HEK293 (cell line): ENCODE data around the gene C2CD2L.

Experiments
- CTCF ChIA-PET: fragments of 350-600 bp; formaldehyde crosslinking; extraction: SDS; loops from one replicate; lab custom pipeline; 2021; ENCODE audit warnings: antibody characterized with exemption; lab: Yijun Ruan, JAX
- POLR2A ChIA-PET: fragments of 300-600 bp; formaldehyde crosslinking; extraction: SDS; loops from one replicate; lab custom pipeline; 2020; ENCODE audit warnings: antibody characterized with exemption, inconsistent platforms; lab: Yijun Ruan, JAX
- H3K27ac ChIP-seq: fragments of 200-500 bp; sonication (Bioruptor generic); 2 replicates; pipeline ENCODE4 v1.5.1; 2014; ENCODE audit warnings: low read depth, low read length, control low read depth, inconsistent platforms; ENCODE audit errors: extremely low read depth
- H3K36me3 ChIP-seq, 2 experiments: fragments of 200-500 bp in 1 of 2; sonication (Bioruptor generic) in 1 of 2; 1 replicate in 1 of 2; 2 replicates in 1 of 2; pipeline ENCODE4 v1.5.1; 2014 to 2017; ENCODE audit warnings: inconsistent platforms in 2 of 2, low read length in 2 of 2; ENCODE audit not compliant: control insufficient read depth in 2 of 2, insufficient read depth in 1 of 2
- H3K4me1 ChIP-seq: fragments of 200-500 bp; sonication (Bioruptor generic); 2 replicates; pipeline ENCODE4 v1.5.1; 2014; ENCODE audit warnings: mild to moderate bottlenecking, low read length, inconsistent platforms; ENCODE audit not compliant: control insufficient read depth, insufficient read depth
- H3K4me3 ChIP-seq: 2 replicates; pipeline ENCODE4 v1.5.1; 2011; ENCODE audit warnings: low read depth, mild to moderate bottlenecking, control low read depth, low read length, moderate library complexity
- H3K9me3 ChIP-seq: fragments of 200-500 bp; sonication (Bioruptor generic); 2 replicates; pipeline ENCODE4 v1.5.1; 2014; ENCODE audit warnings: low read depth, low read length, inconsistent platforms; ENCODE audit not compliant: control insufficient read depth, insufficient read depth
- BCL11A ChIP-seq: fragments of 450-650 bp; formaldehyde crosslinking; IDR thresholded peaks from 2 replicates; pipeline ENCODE4 v1.5.1; 2016; ENCODE audit warnings: low read depth, missing biosample characterization, missing genetic modification characterization
- HOXD13 ChIP-seq: sonication (generic); formaldehyde crosslinking; IDR thresholded peaks from 2 replicates; pipeline ENCODE4 v1.8.0; 2022; ENCODE audit warnings: missing genetic modification reagents, borderline replicate concordance
- OSR2 ChIP-seq: fragments of 450-650 bp; formaldehyde crosslinking; IDR thresholded peaks from 2 replicates; pipeline ENCODE4 v1.5.1; 2016; ENCODE audit warnings: missing biosample characterization, missing genetic modification characterization
- PRDM1 ChIP-seq: fragments of 450-650 bp; formaldehyde crosslinking; IDR thresholded peaks from 2 replicates; pipeline ENCODE4; 2016; ENCODE audit warnings: missing biosample characterization, missing genetic modification characterization
- SCRT1 ChIP-seq: fragments of 450-650 bp; formaldehyde crosslinking; IDR thresholded peaks from 2 replicates; pipeline ENCODE4 v1.5.1; 2016; ENCODE audit warnings: missing biosample characterization, missing genetic modification characterization, borderline replicate concordance
- SCRT2 ChIP-seq: fragments of 450-650 bp; formaldehyde crosslinking; IDR thresholded peaks from 2 replicates; pipeline ENCODE4 v1.5.1; 2016; ENCODE audit warnings: missing biosample characterization, missing genetic modification characterization
- ZBTB20 ChIP-seq: fragments of 450-650 bp; formaldehyde crosslinking; IDR thresholded peaks from 2 replicates; pipeline ENCODE4 v1.5.1; 2016; ENCODE audit warnings: missing biosample characterization, missing genetic modification characterization
- ZEB2 ChIP-seq: fragments of 450-650 bp; formaldehyde crosslinking; IDR thresholded peaks from 2 replicates; pipeline ENCODE4 v1.5.1; 2016; ENCODE audit warnings: missing biosample characterization, missing genetic modification characterization
- ZNF133 ChIP-seq: fragments of 450-650 bp; formaldehyde crosslinking; IDR thresholded peaks from 2 replicates; pipeline ENCODE4 v1.5.1; 2016; ENCODE audit warnings: missing biosample characterization, missing genetic modification characterization
- ZNF292 ChIP-seq: fragments of 450-650 bp; formaldehyde crosslinking; IDR thresholded peaks from 2 replicates; pipeline ENCODE4 v1.5.1; 2016; ENCODE audit warnings: low read depth, missing biosample characterization, missing genetic modification characterization, borderline replicate concordance
- ZNF335 ChIP-seq: fragments of 450-650 bp; formaldehyde crosslinking; conservative IDR thresholded peaks from 2 replicates; pipeline ENCODE4 v1.5.1; 2016; ENCODE audit warnings: missing biosample characterization, missing genetic modification characterization
- ZNF501 ChIP-seq: fragments of 450-650 bp; formaldehyde crosslinking; IDR thresholded peaks from 2 replicates; pipeline ENCODE4 v1.5.1; 2016; ENCODE audit warnings: missing biosample characterization, missing genetic modification characterization
- ZNF571 ChIP-seq: fragments of 450-650 bp; formaldehyde crosslinking; IDR thresholded peaks from 2 replicates; pipeline ENCODE4 v1.5.0; 2017; ENCODE audit warnings: missing biosample characterization, missing genetic modification characterization
- TF ChIP-seq, protein P1 (sequence below): fragments of 450-650 bp; formaldehyde crosslinking; optimal IDR thresholded peaks from 2 replicates; pipeline ENCODE3; 2016; ENCODE audit warnings: missing biosample characterization, mild to moderate bottlenecking, missing genetic modification characterization
- TF ChIP-seq, protein P2 (sequence below): fragments of 450-650 bp; formaldehyde crosslinking; IDR thresholded peaks from 2 replicates; pipeline ENCODE4 v1.5.1; 2016; ENCODE audit warnings: missing biosample characterization, missing genetic modification characterization
- TF ChIP-seq, protein P3 (sequence below): fragments of 450-650 bp; formaldehyde crosslinking; IDR thresholded peaks from 2 replicates; pipeline ENCODE4 v1.5.1; 2016; ENCODE audit warnings: missing biosample characterization, missing genetic modification characterization
- TF ChIP-seq, protein P4 (sequence below): fragments of 450-650 bp; formaldehyde crosslinking; IDR thresholded peaks from 2 replicates; pipeline ENCODE4 v1.5.1; 2016; ENCODE audit warnings: missing biosample characterization, missing genetic modification characterization

C2CD2L gene

DNA sequence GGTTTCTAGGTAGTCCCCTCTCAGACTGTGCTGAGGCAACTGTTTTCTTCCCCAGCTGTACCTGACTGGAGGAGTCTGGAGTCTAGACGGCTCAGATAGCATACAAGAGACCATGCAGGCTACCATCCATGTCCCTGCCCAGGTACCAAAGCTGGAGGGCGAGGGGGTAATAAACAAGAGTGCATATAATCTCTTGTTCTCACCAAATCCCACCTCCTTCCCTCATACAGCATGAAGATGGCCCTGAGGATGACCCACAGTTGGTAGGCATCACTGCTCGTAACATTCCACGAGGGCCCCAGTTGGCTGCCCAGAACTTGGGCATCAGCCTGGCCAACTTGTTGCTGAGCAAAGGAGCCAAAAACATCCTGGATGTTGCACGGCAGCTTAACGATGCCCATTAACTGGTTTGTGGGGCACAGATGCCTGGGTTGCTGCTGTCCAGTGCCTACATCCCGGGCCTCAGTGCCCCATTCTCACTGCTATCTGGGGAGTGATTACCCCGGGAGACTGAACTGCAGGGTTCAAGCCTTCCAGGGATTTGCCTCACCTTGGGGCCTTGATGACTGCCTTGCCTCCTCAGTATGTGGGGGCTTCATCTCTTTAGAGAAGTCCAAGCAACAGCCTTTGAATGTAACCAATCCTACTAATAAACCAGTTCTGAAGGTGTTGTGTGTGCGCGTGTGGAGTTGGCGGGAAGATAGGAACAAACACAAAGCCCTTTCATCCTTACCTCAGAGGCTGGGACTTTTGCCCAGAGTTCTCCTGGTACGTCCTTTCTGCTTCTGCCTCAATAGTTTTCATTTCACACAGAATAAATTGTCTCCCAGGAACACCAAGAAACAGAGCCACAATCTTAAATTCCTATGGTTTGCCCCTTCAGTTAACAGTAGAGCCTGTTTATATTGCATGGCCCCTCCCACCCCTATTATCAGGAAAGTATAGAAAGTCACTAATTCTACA is 14.0 kb upstream of the C2CD2L start:
- Histone ChIP-seq H3K27ac (peak overlapping the region; percentile 82; the same call in 1 of the 2 replicates), H3K4me1 (no peaks in the 10 kb centered on the region), H3K4me3 (peak overlapping the region; percentile 98), H3K36me3 (peaks cover 0 to 75% of the 10 kb centered on the region in 2 experiments; a peak in 1 of 3 replicates), H3K9me3 (no peaks in the 10 kb centered on the region)
- no peak for TF ChIP-seq OSR2 (tag by site-specific recombination)
- TF ChIP-seq ZNF501 (tag by site-specific recombination): 0 out of 2 replicates have a peak, but pooled peaks have one; percentile 14
- TF ChIP-seq, protein P1, sequence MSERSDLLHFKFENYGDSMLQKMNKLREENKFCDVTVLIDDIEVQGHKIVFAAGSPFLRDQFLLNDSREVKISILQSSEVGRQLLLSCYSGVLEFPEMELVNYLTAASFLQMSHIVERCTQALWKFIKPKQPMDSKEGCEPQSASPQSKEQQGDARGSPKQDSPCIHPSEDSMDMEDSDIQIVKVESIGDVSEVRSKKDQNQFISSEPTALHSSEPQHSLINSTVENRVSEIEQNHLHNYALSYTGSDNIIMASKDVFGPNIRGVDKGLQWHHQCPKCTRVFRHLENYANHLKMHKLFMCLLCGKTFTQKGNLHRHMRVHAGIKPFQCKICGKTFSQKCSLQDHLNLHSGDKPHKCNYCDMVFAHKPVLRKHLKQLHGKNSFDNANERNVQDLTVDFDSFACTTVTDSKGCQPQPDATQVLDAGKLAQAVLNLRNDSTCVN (tag by site-specific recombination): no peak
- TF ChIP-seq, protein P2, sequence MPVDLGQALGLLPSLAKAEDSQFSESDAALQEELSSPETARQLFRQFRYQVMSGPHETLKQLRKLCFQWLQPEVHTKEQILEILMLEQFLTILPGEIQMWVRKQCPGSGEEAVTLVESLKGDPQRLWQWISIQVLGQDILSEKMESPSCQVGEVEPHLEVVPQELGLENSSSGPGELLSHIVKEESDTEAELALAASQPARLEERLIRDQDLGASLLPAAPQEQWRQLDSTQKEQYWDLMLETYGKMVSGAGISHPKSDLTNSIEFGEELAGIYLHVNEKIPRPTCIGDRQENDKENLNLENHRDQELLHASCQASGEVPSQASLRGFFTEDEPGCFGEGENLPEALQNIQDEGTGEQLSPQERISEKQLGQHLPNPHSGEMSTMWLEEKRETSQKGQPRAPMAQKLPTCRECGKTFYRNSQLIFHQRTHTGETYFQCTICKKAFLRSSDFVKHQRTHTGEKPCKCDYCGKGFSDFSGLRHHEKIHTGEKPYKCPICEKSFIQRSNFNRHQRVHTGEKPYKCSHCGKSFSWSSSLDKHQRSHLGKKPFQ: peak; percentile 66
- 0 out of 2 replicates have a peak, but pooled peaks have one; percentile 12 for TF ChIP-seq ZEB2 (tag by site-specific recombination)
- TF ChIP-seq ZNF335 (tag by site-specific recombination): peak; percentile 49
- TF ChIP-seq ZNF571 (tag by site-specific recombination): no peak
- TF ChIP-seq PRDM1 (tag by site-specific recombination): peak; percentile 44; the same call in 1 of the 2 replicates
- TF ChIP-seq ZBTB20 (tag by site-specific recombination): 0 out of 2 replicates have a peak, but pooled peaks have one; percentile 25
- TF ChIP-seq HOXD13 (CRISPR knock-in tag): 0 out of 2 replicates have a peak, but pooled peaks have one; percentile 29
- TF ChIP-seq, protein P3, sequence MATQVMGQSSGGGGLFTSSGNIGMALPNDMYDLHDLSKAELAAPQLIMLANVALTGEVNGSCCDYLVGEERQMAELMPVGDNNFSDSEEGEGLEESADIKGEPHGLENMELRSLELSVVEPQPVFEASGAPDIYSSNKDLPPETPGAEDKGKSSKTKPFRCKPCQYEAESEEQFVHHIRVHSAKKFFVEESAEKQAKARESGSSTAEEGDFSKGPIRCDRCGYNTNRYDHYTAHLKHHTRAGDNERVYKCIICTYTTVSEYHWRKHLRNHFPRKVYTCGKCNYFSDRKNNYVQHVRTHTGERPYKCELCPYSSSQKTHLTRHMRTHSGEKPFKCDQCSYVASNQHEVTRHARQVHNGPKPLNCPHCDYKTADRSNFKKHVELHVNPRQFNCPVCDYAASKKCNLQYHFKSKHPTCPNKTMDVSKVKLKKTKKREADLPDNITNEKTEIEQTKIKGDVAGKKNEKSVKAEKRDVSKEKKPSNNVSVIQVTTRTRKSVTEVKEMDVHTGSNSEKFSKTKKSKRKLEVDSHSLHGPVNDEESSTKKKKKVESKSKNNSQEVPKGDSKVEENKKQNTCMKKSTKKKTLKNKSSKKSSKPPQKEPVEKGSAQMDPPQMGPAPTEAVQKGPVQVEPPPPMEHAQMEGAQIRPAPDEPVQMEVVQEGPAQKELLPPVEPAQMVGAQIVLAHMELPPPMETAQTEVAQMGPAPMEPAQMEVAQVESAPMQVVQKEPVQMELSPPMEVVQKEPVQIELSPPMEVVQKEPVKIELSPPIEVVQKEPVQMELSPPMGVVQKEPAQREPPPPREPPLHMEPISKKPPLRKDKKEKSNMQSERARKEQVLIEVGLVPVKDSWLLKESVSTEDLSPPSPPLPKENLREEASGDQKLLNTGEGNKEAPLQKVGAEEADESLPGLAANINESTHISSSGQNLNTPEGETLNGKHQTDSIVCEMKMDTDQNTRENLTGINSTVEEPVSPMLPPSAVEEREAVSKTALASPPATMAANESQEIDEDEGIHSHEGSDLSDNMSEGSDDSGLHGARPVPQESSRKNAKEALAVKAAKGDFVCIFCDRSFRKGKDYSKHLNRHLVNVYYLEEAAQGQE (tag by site-specific recombination): peak; percentile 53; the same call in 1 of the 2 replicates
- 0 out of 2 replicates have a peak, but pooled peaks have one; percentile 18 for TF ChIP-seq BCL11A
- peak; percentile 92 for TF ChIP-seq SCRT1
- no peak for TF ChIP-seq ZNF133
- no peak for TF ChIP-seq ZNF292 (tag by site-specific recombination)
- TF ChIP-seq, protein P4, sequence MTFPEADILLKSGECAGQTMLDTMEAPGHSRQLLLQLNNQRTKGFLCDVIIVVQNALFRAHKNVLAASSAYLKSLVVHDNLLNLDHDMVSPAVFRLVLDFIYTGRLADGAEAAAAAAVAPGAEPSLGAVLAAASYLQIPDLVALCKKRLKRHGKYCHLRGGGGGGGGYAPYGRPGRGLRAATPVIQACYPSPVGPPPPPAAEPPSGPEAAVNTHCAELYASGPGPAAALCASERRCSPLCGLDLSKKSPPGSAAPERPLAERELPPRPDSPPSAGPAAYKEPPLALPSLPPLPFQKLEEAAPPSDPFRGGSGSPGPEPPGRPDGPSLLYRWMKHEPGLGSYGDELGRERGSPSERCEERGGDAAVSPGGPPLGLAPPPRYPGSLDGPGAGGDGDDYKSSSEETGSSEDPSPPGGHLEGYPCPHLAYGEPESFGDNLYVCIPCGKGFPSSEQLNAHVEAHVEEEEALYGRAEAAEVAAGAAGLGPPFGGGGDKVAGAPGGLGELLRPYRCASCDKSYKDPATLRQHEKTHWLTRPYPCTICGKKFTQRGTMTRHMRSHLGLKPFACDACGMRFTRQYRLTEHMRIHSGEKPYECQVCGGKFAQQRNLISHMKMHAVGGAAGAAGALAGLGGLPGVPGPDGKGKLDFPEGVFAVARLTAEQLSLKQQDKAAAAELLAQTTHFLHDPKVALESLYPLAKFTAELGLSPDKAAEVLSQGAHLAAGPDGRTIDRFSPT: peak; percentile 78; the same call in 1 of the 2 replicates
- TF ChIP-seq SCRT2: peak; percentile 94
- POLR2A ChIA-PET: interaction anchor here (0.5 to 4.0 kb wide), 16 partner anchors 9 to 412 kb away, joined by 3 to 43 read pairs (median 4); partner anchors contain the start of genes C2CD2L, DPAGT1, HINFP and HMBS
- CTCF ChIA-PET: interaction anchor here (0.7 to 1.1 kb wide), 4 partner anchors 53 to 281 kb away, joined by 3 to 4 read pairs (median 4); no protein-coding TSS in a partner anchor
